ENCODE results near the gene PARD6A. TPM values are rescaled to one million over a fixed set of nuclear protein-coding genes. Genes with fewer than 3 reads are reported as not detected.

The PARD6A gene
- total and polyA plus RNA-seq, 2 of the 4 experiments (the other 2 are of a cell fraction), result 0.36 to 0.55 TPM

GRCh38 chr16:67636713-67637112 is 24.0 kb upstream of the PARD6A start:
- intact Hi-C loops (cut with micrococcal nuclease), result no loop called here

More at GRCh38 chr16:67636713-67637112, 24.0 kb upstream of the PARD6A start:
- Histone ChIP-seq H2BK20ac (ENCODE audit: low read depth, low read length) (no peak overlapping the region), H3K27ac (ENCODE audit: insufficient read depth, low read length) (no peak overlapping the region), H3K18ac (ENCODE audit: low read depth, low read length) (no peak overlapping the region), H2AFZ (replicated peaks; ENCODE audit: low read length, poor library complexity) (no peak overlapping the region), H4K91ac (ENCODE audit: insufficient read depth, low read depth, low read length) (no peak overlapping the region), H3K56ac (ENCODE audit: extremely low read depth, insufficient read depth, low read length) (no peak overlapping the region), H2BK15ac (ENCODE audit: low read depth, low read length) (no peak overlapping the region), H3K23ac (ENCODE audit: low read depth, low read length) (no peak overlapping the region), H3K14ac (replicated peaks; ENCODE audit: low read depth, low read length) (no peak overlapping the region), H4K5ac (ENCODE audit: low read depth, low read length) (no peak overlapping the region), H3K4ac (ENCODE audit: low read depth, low read length) (no peak overlapping the region), H3K4me1 (ENCODE audit: control insufficient read depth, insufficient read depth, low read length) (peaks cover 5% of the 10 kb centered on the region), H2BK120ac (ENCODE audit: low read depth, low read length) (no peak overlapping the region), H3K9me3 (ENCODE audit: control insufficient read depth, insufficient read depth, low read length) (no peaks in the 10 kb centered on the region), H3K4me2 (ENCODE audit: low read depth, low read length) (no peak overlapping the region), H3K9ac (ENCODE audit: low read depth, low read length) (no peak overlapping the region), H2AK9ac (replicated peaks; ENCODE audit: low read depth, low read length, poor library complexity) (no peak overlapping the region), H3K4me3 (ENCODE audit: insufficient read depth, low read depth, low read length) (no peak overlapping the region), H3K79me1 (ENCODE audit: low read depth in 1 of 2, low read length in 2 of 2) (peaks cover 6 to 19% of the 10 kb centered on the region in 2 experiments; a peak in 3 of 4 replicates), H3K36me3 (ENCODE audit: control insufficient read depth, insufficient read depth, low read length) (peaks cover 28% of the 10 kb centered on the region), H2AK5ac (ENCODE audit: low read depth, low read length) (no peak overlapping the region), H2BK5ac (ENCODE audit: low read depth, low read length, poor library complexity, severe bottlenecking) (no peak overlapping the region), H3K27me3 (ENCODE audit: control insufficient read depth, insufficient read depth, low read length) (no peaks in the 10 kb centered on the region), H3K9me1 (ENCODE audit: insufficient read depth, low read length) (no peaks in the 10 kb centered on the region; the same call in 1 of the 2 replicates), H4K20me1 (ENCODE audit: insufficient read depth, low read length) (peaks cover 5% of the 10 kb centered on the region), H4K8ac (ENCODE audit: low read depth in 2 of 2, low read length in 2 of 2) (no peak overlapping the region)
- CTCF ChIA-PET, result no interaction called here
- ATAC-seq (ENCODE audit: low read depth) (no peak), DNase-seq (no peak)
- in situ Hi-C loops (cut with MboI; ENCODE audit: low sequenced_read_pairs), result no loop called here
- 94% methylated on average over 2 of the region's 8 CpGs; no CpG with 5 or more reads in 1 of the 2 experiments for WGBS, 2 experiments (ENCODE audit: extremely low coverage in 2 of 2, insufficient read length in 1 of 2)
- dilution Hi-C loops (cut with HindIII; ENCODE audit: low sequenced_read_pairs, unreplicated experiment), result no loop called here
- TF ChIP-seq MAZ (IDR thresholded peaks at IDR 0.05; ENCODE audit: borderline replicate concordance, low read depth, low read length) (no peak), BHLHE40 (IDR thresholded peaks at IDR 0.05; ENCODE audit: low read depth, low read length) (no peak), RAD21 (IDR thresholded peaks at IDR 0.05; ENCODE audit: low read length) (no peak), CTCF (conservative IDR thresholded peaks at IDR 0.05; ENCODE audit: low read depth, low read length) (no peak), POLR2A (IDR thresholded peaks at IDR 0.05; ENCODE audit: low read depth, low read length) (no peak), RFX5 (IDR thresholded peaks at IDR 0.05; ENCODE audit: low read depth, low read length) (no peak), FOS (IDR thresholded peaks at IDR 0.05; ENCODE audit: low read depth, low read length) (no peak), MAFK (IDR thresholded peaks at IDR 0.05; ENCODE audit: low read depth, low read length) (no peak), RCOR1 (IDR thresholded peaks at IDR 0.05; ENCODE audit: insufficient replicate concordance, low read length) (no peak), USF2 (IDR thresholded peaks at IDR 0.05; ENCODE audit: low read depth, low read length) (no peak), NFE2L2 (IDR thresholded peaks at IDR 0.05; ENCODE audit: low read depth, low read length) (no peak), ELK1 (IDR thresholded peaks at IDR 0.05; ENCODE audit: borderline replicate concordance, low read depth, low read length) (no peak), CEBPB (IDR thresholded peaks at IDR 0.05; ENCODE audit: low read depth, low read length) (no peak), CHD1 (IDR thresholded peaks at IDR 0.05; ENCODE audit: low read depth, low read length) (no peak), SMC3 (IDR thresholded peaks at IDR 0.05; ENCODE audit: low read depth, low read length) (no peak), MXI1 (IDR thresholded peaks at IDR 0.05; ENCODE audit: borderline replicate concordance, low read depth, low read length) (no peak)
- BruUV-seq (replicated peaks), result no TSS peak
- POLR2A ChIA-PET (ENCODE audit: unreplicated experiment), result no interaction called here

Measured in IMR-90 (cell line).